T-helper 17 cell (primary cell): ENCODE data around the gene PDE12. TPM values are rescaled to one million over a fixed set of nuclear protein-coding genes. Genes with fewer than 3 reads are reported as not detected.
A peak's percentile ranks its signal among the peaks of the same experiment; 100 is the strongest.

Experiments
- ATAC-seq: fragments of 150-1000 bp; cut with Tn5 transposase; 2 replicates; pipeline ENCODE4 v1.10.0; 2021; ENCODE audit warnings: mild to moderate bottlenecking, moderate library complexity
- DNase-seq, 3 donors: peaks; one replicate each; pipeline versions ENCODE4 v3.0.0 to v3.0.0-alpha.2; 2020 to 2021
- H3K9me3 ChIP-seq: one replicate; pipeline ENCODE4 v1.7.0; 2013; ENCODE audit warnings: low read length, mild to moderate bottlenecking; ENCODE audit not compliant: control insufficient read depth, poor library complexity, severe bottlenecking
- H3K27ac Mint-ChIP-seq: one replicate; pipeline ENCODE4 v1.8.0; 2022; ENCODE audit warnings: mild to moderate bottlenecking, moderate library complexity, mixed read lengths
- H3K27me3 Mint-ChIP-seq: one replicate; pipeline ENCODE4 v1.8.0; 2022; ENCODE audit warnings: mixed read lengths
- H3K36me3 Mint-ChIP-seq: one replicate; pipeline ENCODE4 v1.8.0; 2022; ENCODE audit warnings: low read depth, mixed read lengths
- H3K4me1 Mint-ChIP-seq: one replicate; pipeline ENCODE4 v1.8.0; 2022; ENCODE audit warnings: mild to moderate bottlenecking, mixed read lengths
- H3K4me3 Mint-ChIP-seq: one replicate; pipeline ENCODE4 v1.8.0; 2022; ENCODE audit warnings: mild to moderate bottlenecking, moderate library complexity, mixed read lengths
- total RNA-seq, 4 donors: library from RNA in 2 of 4; stranded (reverse) in 2 of 4; gene quantifications; one replicate each; pipeline ENCODE4 v1.2.3 and lab custom pipeline; 2022 to 2026

The PDE12 gene
- 10 to 100 TPM; 30.2 to 31.7 TPM for total RNA-seq
- 53.0 to 86.8 reads per million in 2 donors for total RNA-seq (lab: John Stamatoyannopoulos, UW)

GRCh38 chr3:57555738-57556458, at the start of gene PDE12:
TSS of gene PDE12 (plus strand) at chr3:57556274. CDS start at chr3:57556380, 106 bp downstream.
- H3K27me3 Mint-ChIP-seq = no peaks in the 10 kb centered on the region
- DNase-seq (peak; percentile 64 to 69 (median 65)), ATAC-seq (peak; percentile 80)
- H3K27ac Mint-ChIP-seq = peak within 1 kb of the TSS; percentile 98
- H3K4me1 Mint-ChIP-seq = peaks cover 27% of the 10 kb centered on the region
- no peaks in the 10 kb centered on the region for H3K36me3 Mint-ChIP-seq
- H3K9me3 ChIP-seq = no peaks in the 10 kb centered on the region
- H3K4me3 Mint-ChIP-seq = peak within 1 kb of the TSS; percentile 89

- H3K36me3 Mint-ChIP-seq = peaks cover 5% of the 10 kb centered on the region
- no peak for ATAC-seq
- no peaks in the 10 kb centered on the region for H3K4me1 Mint-ChIP-seq
- H3K27me3 Mint-ChIP-seq = peaks cover 10% of the 10 kb centered on the region
- no peak for DNase-seq
- H3K4me3 Mint-ChIP-seq = no peak overlapping the region
- no peaks in the 10 kb centered on the region for H3K9me3 ChIP-seq
- H3K27ac Mint-ChIP-seq = no peak overlapping the region
Measured at GRCh38 chr3:57512166-57512565, 43.9 kb upstream of the PDE12 start.

GRCh38 chr3:57518276-57518915, 37.7 kb upstream of the PDE12 start:
- no peak for ATAC-seq
- H3K36me3 Mint-ChIP-seq = peaks cover 5% of the 10 kb centered on the region
- H3K4me3 Mint-ChIP-seq = no peak overlapping the region

GRCh38 chr3:57530071-57530608, 25.9 kb upstream of the PDE12 start:
- H3K27ac Mint-ChIP-seq = peak overlapping the region; percentile 14
- ATAC-seq (no peak), DNase-seq (no peak)
- H3K27me3 Mint-ChIP-seq = peaks cover 12% of the 10 kb centered on the region
- H3K4me1 Mint-ChIP-seq = no peaks in the 10 kb centered on the region
- H3K9me3 ChIP-seq = no peaks in the 10 kb centered on the region
- no peak overlapping the region for H3K4me3 Mint-ChIP-seq
- peaks cover 6% of the 10 kb centered on the region for H3K36me3 Mint-ChIP-seq

More at GRCh38 chr3:57518276-57518915, 37.7 kb upstream of the PDE12 start:
- Mint-ChIP-seq H3K27ac (peak overlapping the region; percentile 51), H3K4me1 (peaks cover 6% of the 10 kb centered on the region), H3K27me3 (peaks cover 9% of the 10 kb centered on the region)
- no peak for DNase-seq
- no peaks in the 10 kb centered on the region for H3K9me3 ChIP-seq

GRCh38 chr3:57538465-57538864, 17.6 kb upstream of the PDE12 start:
- no peak for ATAC-seq
- no peaks in the 10 kb centered on the region for H3K9me3 ChIP-seq
- Mint-ChIP-seq H3K4me1 (peaks cover 6% of the 10 kb centered on the region), H3K4me3 (no peak overlapping the region), H3K27ac (no peak overlapping the region), H3K27me3 (peaks cover 6% of the 10 kb centered on the region), H3K36me3 (no peaks in the 10 kb centered on the region)
- no peak for DNase-seq

- H3K9me3 ChIP-seq = no peaks in the 10 kb centered on the region
- H3K4me3 Mint-ChIP-seq = no peak within 1 kb of the TSS
- H3K36me3 Mint-ChIP-seq = no peaks in the 10 kb centered on the region
- H3K27ac Mint-ChIP-seq = peak within 1 kb of the TSS; percentile 19
- no peak for ATAC-seq
- H3K27me3 Mint-ChIP-seq = no peaks in the 10 kb centered on the region
- no peak for DNase-seq
- H3K4me1 Mint-ChIP-seq = peaks cover 2% of the 10 kb centered on the region
Measured at GRCh38 chr3:57544181-57545125, 11.6 kb upstream of the PDE12 start, which contains the start of gene DNAH12. TSS of gene DNAH12 (minus strand) at chr3:57544344. CDS start at chr3:57542870, 1,474 bp downstream.

GRCh38 chr3:57545636-57546268, 10.3 kb upstream of the PDE12 start:
- no peak for DNase-seq
- Mint-ChIP-seq H3K27ac (no peak overlapping the region), H3K4me1 (no peaks in the 10 kb centered on the region), H3K27me3 (no peaks in the 10 kb centered on the region), H3K36me3 (no peaks in the 10 kb centered on the region), H3K4me3 (no peak overlapping the region)
- no peak for ATAC-seq
- H3K9me3 ChIP-seq = no peaks in the 10 kb centered on the region

GRCh38 chr3:57546616-57547015, 9.5 kb upstream of the PDE12 start:
- Mint-ChIP-seq H3K36me3 (no peaks in the 10 kb centered on the region), H3K4me1 (no peaks in the 10 kb centered on the region), H3K27me3 (no peaks in the 10 kb centered on the region), H3K27ac (no peak overlapping the region), H3K4me3 (no peak overlapping the region)
- H3K9me3 ChIP-seq = no peaks in the 10 kb centered on the region
- ATAC-seq (no peak), DNase-seq (no peak)

GRCh38 chr3:57555306-57555705, 768 bp upstream of the PDE12 start:
- no peak for ATAC-seq
- no peaks in the 10 kb centered on the region for H3K9me3 ChIP-seq
- Mint-ChIP-seq H3K27me3 (no peaks in the 10 kb centered on the region), H3K4me3 (peak overlapping the region; percentile 89), H3K4me1 (peaks cover 27% of the 10 kb centered on the region), H3K27ac (peak overlapping the region; percentile 98), H3K36me3 (no peaks in the 10 kb centered on the region)
- no peak for DNase-seq

- Mint-ChIP-seq H3K27ac (peak overlapping the region; percentile 98), H3K27me3 (no peaks in the 10 kb centered on the region), H3K4me3 (peak overlapping the region; percentile 89), H3K36me3 (no peaks in the 10 kb centered on the region), H3K4me1 (peaks cover 27% of the 10 kb centered on the region)
- DNase-seq (peak; percentile 13 to 21 (median 19)), ATAC-seq (peak; percentile 52)
- H3K9me3 ChIP-seq = no peaks in the 10 kb centered on the region
Measured at GRCh38 chr3:57556459-57557084, 498 bp downstream of the PDE12 start.

- H3K4me3 Mint-ChIP-seq = peak overlapping the region; percentile 89
- peaks cover 27% of the 10 kb centered on the region for H3K4me1 Mint-ChIP-seq
- H3K9me3 ChIP-seq = no peaks in the 10 kb centered on the region
- H3K36me3 Mint-ChIP-seq = no peaks in the 10 kb centered on the region
- ATAC-seq (peak; percentile 40), DNase-seq (no peak)
- H3K27me3 Mint-ChIP-seq = no peaks in the 10 kb centered on the region
- H3K27ac Mint-ChIP-seq = peak overlapping the region; percentile 98
Measured at GRCh38 chr3:57557085-57557537, 1.0 kb downstream of the PDE12 start.

- Mint-ChIP-seq H3K4me1 (peaks cover 31% of the 10 kb centered on the region), H3K27me3 (no peaks in the 10 kb centered on the region), H3K4me3 (no peak overlapping the region), H3K27ac (no peak overlapping the region), H3K36me3 (no peaks in the 10 kb centered on the region)
- no peak for ATAC-seq
- no peaks in the 10 kb centered on the region for H3K9me3 ChIP-seq
- DNase-seq = no peak
Measured at GRCh38 chr3:57559526-57559925, 3.5 kb downstream of the PDE12 start.
